Natural killer cell (primary cell): ENCODE data around the gene PTP4A2. TPM values are rescaled to one million over a fixed set of nuclear protein-coding genes. Genes with fewer than 3 reads are reported as not detected.

Source experiments
- ATAC-seq, 3 donors: fragments of 150-1000 bp in 2 of 3; fragments of 200-7000 bp in 1 of 3; cut with Tn5 transposase; 1 replicate in 1 of 3; 2 replicates in 2 of 3; pipeline ENCODE4 v1.10.0; 2021; ENCODE audit warnings: mild to moderate bottlenecking in 2 of 3, moderate library complexity in 2 of 3
- DNase-seq, 2 donors: peaks; one replicate each; pipeline versions ENCODE4 v3.0.0 to v3.0.0-alpha.2; 2013 to 2021; ENCODE audit warnings: mixed read lengths in 1 of 2
- H3K27ac ChIP-seq: one replicate; pipeline ENCODE4 v1.5.1; 2013; ENCODE audit warnings: mild to moderate bottlenecking, low read length
- H3K27me3 ChIP-seq: one replicate; pipeline ENCODE4 v1.6.1; 2013; ENCODE audit warnings: low read length; ENCODE audit not compliant: control insufficient read depth, insufficient read depth
- H3K36me3 ChIP-seq: one replicate; pipeline ENCODE4 v1.6.1; 2013; ENCODE audit warnings: low read length; ENCODE audit not compliant: control insufficient read depth, insufficient read depth
- H3K4me1 ChIP-seq: one replicate; pipeline ENCODE4 v1.6.1; 2013; ENCODE audit warnings: low read length; ENCODE audit not compliant: control insufficient read depth, insufficient read depth
- H3K4me3 ChIP-seq: one replicate; pipeline ENCODE4 v1.5.1; 2013; ENCODE audit warnings: low read length
- H3K9me3 ChIP-seq: one replicate; pipeline ENCODE4 v1.6.1; 2013; ENCODE audit warnings: low read length; ENCODE audit not compliant: control insufficient read depth, insufficient read depth
- H3K27ac Mint-ChIP-seq, 2 donors: one replicate each; pipeline ENCODE4 v1.8.0; 2022; ENCODE audit warnings: mild to moderate bottlenecking in 2 of 2, mixed read lengths in 2 of 2, moderate library complexity in 1 of 2
- H3K27me3 Mint-ChIP-seq, 2 donors: one replicate each; pipeline ENCODE4 v1.8.0; 2022; ENCODE audit warnings: low read depth in 2 of 2, mixed read lengths in 2 of 2
- H3K36me3 Mint-ChIP-seq: one replicate; pipeline ENCODE4 v1.8.0; 2022; ENCODE audit warnings: mixed read lengths
- H3K4me1 Mint-ChIP-seq, 2 donors: one replicate each; pipeline ENCODE4 v1.8.0; 2022; ENCODE audit warnings: mixed read lengths in 2 of 2
- H3K4me3 Mint-ChIP-seq: one replicate; pipeline ENCODE4 v1.8.0; 2022; ENCODE audit warnings: mild to moderate bottlenecking, moderate library complexity, mixed read lengths
- H3K9me3 Mint-ChIP-seq, 2 donors: one replicate each; pipeline ENCODE4 v1.8.0; 2022; ENCODE audit warnings: mixed read lengths in 2 of 2
- WGBS: methylation state at CpG from one replicate; pipeline ENCODE4 v1.1.7; 2013; ENCODE audit warnings: missing lambda C conversion rate; ENCODE audit not compliant: insufficient coverage; 5-methylcytosine and 5-hydroxymethylcytosine counted together
- intact Hi-C: fragments of 100-400 bp; cut with micrococcal nuclease; formaldehyde crosslinking; loops from one replicate; pipeline ENCODE4 v1.14.2; 2022
- total RNA-seq, 4 donors: library from RNA; stranded (reverse); fragments of 120-200 nt in 1 of 4; gene quantifications; one replicate each; pipeline versions ENCODE4 v1.2.3 to v1.2.4, GENCODE V29; 2013 to 2022
- TF ChIP-seq, protein P1 (sequence below): fragments of 200-600 bp; IDR thresholded peaks from one replicate; pipeline ENCODE4 v1.8.0; 2022; ENCODE audit warnings: antibody characterized with exemption

Gene PTP4A2
- total RNA-seq, 3 donors from 2014 or later (not counting 1 experiment from before 2014, with no cell fraction given) = 435 to 527 (median 443) TPM

DNA sequence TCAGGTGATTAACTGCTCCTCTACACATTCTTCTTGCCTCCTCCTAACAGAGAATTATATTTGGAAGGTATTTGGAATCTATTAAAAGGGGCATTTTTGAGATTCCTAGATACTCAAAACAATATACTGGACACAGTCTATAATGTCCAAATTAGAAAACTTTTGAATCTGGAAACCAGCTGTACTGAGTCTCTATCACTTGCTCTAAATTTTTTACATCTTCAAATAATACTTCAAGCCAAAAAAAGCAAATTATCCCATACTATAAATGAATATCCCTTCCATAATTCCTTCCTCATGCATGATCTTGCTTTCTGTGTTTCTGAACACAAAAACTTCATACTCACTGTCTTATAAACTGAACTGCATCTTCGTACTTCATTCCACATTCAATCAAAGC is 28.5 kb downstream of the PTP4A2 start:
- Histone ChIP-seq H3K27ac (no peak overlapping the region), H3K27me3 (no peaks in the 10 kb centered on the region), H3K4me3 (no peak overlapping the region), H3K9me3 (no peaks in the 10 kb centered on the region), H3K4me1 (no peaks in the 10 kb centered on the region), H3K36me3 (peaks cover 69% of the 10 kb centered on the region)
- Mint-ChIP-seq H3K4me1 (peaks cover 49 to 62% of the 10 kb centered on the region in 2 donors), H3K27ac (peak overlapping the region in 1 of 2 donors; percentile 72), H3K27me3 (no peaks in the 10 kb centered on the region), H3K9me3 (no peaks in the 10 kb centered on the region), H3K36me3 (peaks cover 30% of the 10 kb centered on the region), H3K4me3 (no peak overlapping the region)
- WGBS = no CpG with 5 or more reads among the region's 1 CpG
- intact Hi-C loops = no loop called here
- TF ChIP-seq, protein P1, sequence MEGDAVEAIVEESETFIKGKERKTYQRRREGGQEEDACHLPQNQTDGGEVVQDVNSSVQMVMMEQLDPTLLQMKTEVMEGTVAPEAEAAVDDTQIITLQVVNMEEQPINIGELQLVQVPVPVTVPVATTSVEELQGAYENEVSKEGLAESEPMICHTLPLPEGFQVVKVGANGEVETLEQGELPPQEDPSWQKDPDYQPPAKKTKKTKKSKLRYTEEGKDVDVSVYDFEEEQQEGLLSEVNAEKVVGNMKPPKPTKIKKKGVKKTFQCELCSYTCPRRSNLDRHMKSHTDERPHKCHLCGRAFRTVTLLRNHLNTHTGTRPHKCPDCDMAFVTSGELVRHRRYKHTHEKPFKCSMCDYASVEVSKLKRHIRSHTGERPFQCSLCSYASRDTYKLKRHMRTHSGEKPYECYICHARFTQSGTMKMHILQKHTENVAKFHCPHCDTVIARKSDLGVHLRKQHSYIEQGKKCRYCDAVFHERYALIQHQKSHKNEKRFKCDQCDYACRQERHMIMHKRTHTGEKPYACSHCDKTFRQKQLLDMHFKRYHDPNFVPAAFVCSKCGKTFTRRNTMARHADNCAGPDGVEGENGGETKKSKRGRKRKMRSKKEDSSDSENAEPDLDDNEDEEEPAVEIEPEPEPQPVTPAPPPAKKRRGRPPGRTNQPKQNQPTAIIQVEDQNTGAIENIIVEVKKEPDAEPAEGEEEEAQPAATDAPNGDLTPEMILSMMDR = no peak
- no peak for ATAC-seq
- no peak for DNase-seq

DNA sequence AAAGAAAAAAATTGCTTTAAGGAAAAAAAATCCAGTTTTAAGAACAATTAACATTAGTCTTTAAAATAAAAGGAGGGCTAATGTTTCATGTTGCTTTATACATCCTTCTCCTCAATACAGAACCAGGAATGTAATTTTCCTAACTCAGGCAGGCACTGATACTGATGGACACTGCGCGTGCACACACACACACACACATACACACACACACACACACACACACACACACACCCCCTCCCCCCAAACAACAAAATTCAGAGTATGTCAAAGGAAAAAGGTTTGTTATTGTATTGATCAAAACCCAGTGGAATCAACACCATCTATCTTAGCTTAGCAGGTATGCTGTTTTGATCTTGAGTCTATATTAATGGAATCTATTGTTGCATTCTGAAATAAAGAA is 31.6 kb downstream of the PTP4A2 start:
- ATAC-seq = no peak
- no peak overlapping the region for H3K4me3 Mint-ChIP-seq
- H3K4me3 ChIP-seq = no peak overlapping the region
- H3K36me3 ChIP-seq = peaks cover 49% of the 10 kb centered on the region
- intact Hi-C loops = no loop called here
- H3K27me3 ChIP-seq = no peaks in the 10 kb centered on the region
- H3K4me1 Mint-ChIP-seq = peaks cover 40 to 51% of the 10 kb centered on the region in 2 donors
- no peaks in the 10 kb centered on the region for H3K9me3 Mint-ChIP-seq
- peak overlapping the region; percentile 8 to 72 for H3K27ac Mint-ChIP-seq
- H3K36me3 Mint-ChIP-seq = peaks cover 19% of the 10 kb centered on the region
- no peaks in the 10 kb centered on the region for H3K9me3 ChIP-seq
- TF ChIP-seq, protein P1 = no peak
- no peaks in the 10 kb centered on the region for H3K27me3 Mint-ChIP-seq
- H3K4me1 ChIP-seq = peaks cover 3% of the 10 kb centered on the region
- WGBS = no CpG with 5 or more reads among the region's 2 CpGs
- no peak for DNase-seq
- H3K27ac ChIP-seq = no peak overlapping the region

DNA sequence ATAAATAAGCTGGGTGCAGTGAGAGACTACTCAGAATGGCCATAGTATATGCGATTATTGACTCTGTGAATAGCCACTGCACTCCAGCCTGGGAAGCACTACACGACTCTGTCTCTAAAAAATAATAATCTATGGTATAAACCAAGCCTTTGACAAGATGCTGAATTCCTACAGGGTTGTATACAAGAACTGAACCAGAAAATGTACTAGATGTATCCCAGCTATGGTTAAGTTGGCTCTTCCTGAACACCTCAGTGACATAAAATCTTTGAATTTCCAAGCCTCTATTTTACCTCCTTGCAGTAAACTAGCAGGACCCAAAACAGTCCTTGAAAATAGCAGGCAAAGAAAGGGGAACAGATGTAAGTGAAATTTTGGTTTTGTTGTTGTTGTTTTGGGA is 32.5 kb downstream of the PTP4A2 start:
- DNase-seq (no peak), ATAC-seq (no peak)
- Mint-ChIP-seq H3K4me1 (peaks cover 32 to 53% of the 10 kb centered on the region in 2 donors), H3K9me3 (no peaks in the 10 kb centered on the region), H3K27ac (peak overlapping the region; percentile 37 to 72), H3K27me3 (no peaks in the 10 kb centered on the region), H3K36me3 (peaks cover 19% of the 10 kb centered on the region), H3K4me3 (no peak overlapping the region)
- TF ChIP-seq, protein P1 = no peak
- H3K9me3 ChIP-seq = no peaks in the 10 kb centered on the region
- H3K4me1 ChIP-seq = peaks cover 3% of the 10 kb centered on the region
- no peak overlapping the region for H3K4me3 ChIP-seq
- intact Hi-C loops = no loop called here
- H3K27me3 ChIP-seq = no peaks in the 10 kb centered on the region
- 100% methylated on average over 2 of the region's 2 CpGs for WGBS
- no peak overlapping the region for H3K27ac ChIP-seq
- peaks cover 41% of the 10 kb centered on the region for H3K36me3 ChIP-seq

DNA sequence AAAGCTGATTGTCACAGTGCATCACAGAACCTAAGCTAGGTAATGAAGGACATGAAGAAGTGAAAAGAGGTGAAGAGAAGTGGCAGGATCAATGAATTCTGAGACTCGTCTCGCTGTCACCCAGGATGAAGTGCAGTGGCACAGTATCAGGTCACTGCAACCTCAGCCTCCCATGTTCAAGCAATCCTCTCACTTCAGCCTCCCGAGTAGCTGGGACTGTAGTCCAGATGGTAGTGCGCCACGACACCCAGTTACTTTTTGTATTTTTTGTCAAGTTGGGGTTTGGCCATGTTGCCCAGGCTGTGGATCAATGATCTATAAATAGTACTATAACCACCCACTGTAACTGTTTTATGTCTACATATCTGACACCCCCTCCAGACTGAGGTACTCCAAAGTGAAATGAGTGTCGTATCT is 33.1 kb downstream of the PTP4A2 start:
- Histone ChIP-seq H3K4me3 (no peak overlapping the region), H3K36me3 (peaks cover 36% of the 10 kb centered on the region), H3K9me3 (no peaks in the 10 kb centered on the region), H3K27ac (no peak overlapping the region), H3K27me3 (no peaks in the 10 kb centered on the region), H3K4me1 (peaks cover 3% of the 10 kb centered on the region)
- H3K27ac Mint-ChIP-seq = peak overlapping the region; percentile 37 to 72
- intact Hi-C loops = no loop called here
- no peak overlapping the region for H3K4me3 Mint-ChIP-seq
- H3K27me3 Mint-ChIP-seq = no peaks in the 10 kb centered on the region
- peaks cover 18% of the 10 kb centered on the region for H3K36me3 Mint-ChIP-seq
- H3K9me3 Mint-ChIP-seq = no peaks in the 10 kb centered on the region
- TF ChIP-seq, protein P1 = no peak
- ATAC-seq (no peak), DNase-seq (no peak)
- H3K4me1 Mint-ChIP-seq = peaks cover 29 to 54% of the 10 kb centered on the region in 2 donors
- WGBS = 90% methylated on average over 4 of the region's 6 CpGs
